ENCODE results near the gene PRKCA. TPM values are rescaled to one million over a fixed set of nuclear protein-coding genes. Genes with fewer than 3 reads are reported as not detected.

PRKCA gene
- total RNA-seq, 1 experiment from 2014 or later = 29.5 TPM

DNA sequence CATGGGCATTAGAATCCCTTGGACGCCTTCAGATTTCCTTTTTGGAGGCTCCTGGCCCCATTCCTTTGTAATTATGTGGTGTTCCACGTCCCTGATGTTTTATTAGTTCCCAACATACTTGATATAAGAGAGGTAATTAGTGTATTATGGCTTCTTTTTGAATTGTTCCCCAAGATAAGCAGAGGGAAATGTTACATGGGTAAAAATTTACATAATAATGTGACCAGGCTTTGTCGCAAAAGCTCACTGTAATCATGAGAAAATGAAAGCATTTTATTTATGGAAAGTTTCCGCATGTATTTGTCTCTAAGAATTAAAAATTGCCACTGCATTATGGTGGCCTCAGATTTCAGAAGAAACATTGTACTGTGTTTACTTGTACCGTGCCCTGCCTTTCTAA lies 177.8 kb downstream of the PRKCA start (continued):
- TF ChIP-seq, protein P1, sequence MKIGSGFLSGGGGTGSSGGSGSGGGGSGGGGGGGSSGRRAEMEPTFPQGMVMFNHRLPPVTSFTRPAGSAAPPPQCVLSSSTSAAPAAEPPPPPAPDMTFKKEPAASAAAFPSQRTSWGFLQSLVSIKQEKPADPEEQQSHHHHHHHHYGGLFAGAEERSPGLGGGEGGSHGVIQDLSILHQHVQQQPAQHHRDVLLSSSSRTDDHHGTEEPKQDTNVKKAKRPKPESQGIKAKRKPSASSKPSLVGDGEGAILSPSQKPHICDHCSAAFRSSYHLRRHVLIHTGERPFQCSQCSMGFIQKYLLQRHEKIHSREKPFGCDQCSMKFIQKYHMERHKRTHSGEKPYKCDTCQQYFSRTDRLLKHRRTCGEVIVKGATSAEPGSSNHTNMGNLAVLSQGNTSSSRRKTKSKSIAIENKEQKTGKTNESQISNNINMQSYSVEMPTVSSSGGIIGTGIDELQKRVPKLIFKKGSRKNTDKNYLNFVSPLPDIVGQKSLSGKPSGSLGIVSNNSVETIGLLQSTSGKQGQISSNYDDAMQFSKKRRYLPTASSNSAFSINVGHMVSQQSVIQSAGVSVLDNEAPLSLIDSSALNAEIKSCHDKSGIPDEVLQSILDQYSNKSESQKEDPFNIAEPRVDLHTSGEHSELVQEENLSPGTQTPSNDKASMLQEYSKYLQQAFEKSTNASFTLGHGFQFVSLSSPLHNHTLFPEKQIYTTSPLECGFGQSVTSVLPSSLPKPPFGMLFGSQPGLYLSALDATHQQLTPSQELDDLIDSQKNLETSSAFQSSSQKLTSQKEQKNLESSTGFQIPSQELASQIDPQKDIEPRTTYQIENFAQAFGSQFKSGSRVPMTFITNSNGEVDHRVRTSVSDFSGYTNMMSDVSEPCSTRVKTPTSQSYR (CRISPR knock-in tag; IDR thresholded peaks at IDR 0.05) = no peak
- TF ChIP-seq ZNF317 (CRISPR knock-in tag; IDR thresholded peaks at IDR 0.05; ENCODE audit: borderline replicate concordance, low read depth) (no peak), TCF7 (CRISPR knock-in tag; IDR thresholded peaks at IDR 0.05; ENCODE audit: low read depth) (no peak), CREM (CRISPR knock-in tag; IDR thresholded peaks at IDR 0.05) (no peak)
- TF ChIP-seq, protein P2, sequence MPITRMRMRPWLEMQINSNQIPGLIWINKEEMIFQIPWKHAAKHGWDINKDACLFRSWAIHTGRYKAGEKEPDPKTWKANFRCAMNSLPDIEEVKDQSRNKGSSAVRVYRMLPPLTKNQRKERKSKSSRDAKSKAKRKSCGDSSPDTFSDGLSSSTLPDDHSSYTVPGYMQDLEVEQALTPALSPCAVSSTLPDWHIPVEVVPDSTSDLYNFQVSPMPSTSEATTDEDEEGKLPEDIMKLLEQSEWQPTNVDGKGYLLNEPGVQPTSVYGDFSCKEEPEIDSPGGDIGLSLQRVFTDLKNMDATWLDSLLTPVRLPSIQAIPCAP (CRISPR knock-in tag; IDR thresholded peaks at IDR 0.05) = no peak

DNA sequence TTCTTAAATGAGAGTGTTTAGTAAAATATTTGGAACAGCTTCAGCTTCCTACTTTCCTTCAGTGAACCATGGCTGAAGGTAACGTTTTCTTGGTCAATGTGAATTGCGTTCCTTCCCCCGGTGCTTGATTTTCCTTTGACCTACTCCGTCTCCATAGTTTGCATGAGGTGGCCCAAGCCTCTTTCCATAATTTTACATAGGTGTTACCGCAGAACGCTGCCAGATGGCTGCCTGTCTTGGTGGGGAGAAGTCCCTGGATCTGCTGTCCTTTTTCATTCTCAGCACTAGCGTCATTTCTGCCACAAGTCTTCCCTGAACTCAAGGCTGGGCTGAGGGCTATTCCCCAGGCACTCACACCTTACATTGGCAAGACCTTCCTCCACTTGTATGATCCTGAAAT lies 178.4 kb downstream of the PRKCA start:
- POLR2A ChIA-PET = no interaction called here
- ATAC-seq = no peak

More for the DNA sequence above, 178.4 kb downstream of the PRKCA start:
- Mint-ChIP-seq H3K36me3 (peaks cover 5% of the 10 kb centered on the region; the same call in 1 of the 2 replicates), H3K4me1 (peaks cover 48% of the 10 kb centered on the region), H3K9me3 (peaks cover 10% of the 10 kb centered on the region), H3K27ac (no peak overlapping the region; the same call in 1 of the 2 replicates), H3K27me3 (ENCODE audit: low read depth) (no peaks in the 10 kb centered on the region), H3K4me3 (no peak overlapping the region)
- TF ChIP-seq, protein P2 (CRISPR knock-in tag; IDR thresholded peaks at IDR 0.05) = no peak
- TF ChIP-seq, protein P3, sequence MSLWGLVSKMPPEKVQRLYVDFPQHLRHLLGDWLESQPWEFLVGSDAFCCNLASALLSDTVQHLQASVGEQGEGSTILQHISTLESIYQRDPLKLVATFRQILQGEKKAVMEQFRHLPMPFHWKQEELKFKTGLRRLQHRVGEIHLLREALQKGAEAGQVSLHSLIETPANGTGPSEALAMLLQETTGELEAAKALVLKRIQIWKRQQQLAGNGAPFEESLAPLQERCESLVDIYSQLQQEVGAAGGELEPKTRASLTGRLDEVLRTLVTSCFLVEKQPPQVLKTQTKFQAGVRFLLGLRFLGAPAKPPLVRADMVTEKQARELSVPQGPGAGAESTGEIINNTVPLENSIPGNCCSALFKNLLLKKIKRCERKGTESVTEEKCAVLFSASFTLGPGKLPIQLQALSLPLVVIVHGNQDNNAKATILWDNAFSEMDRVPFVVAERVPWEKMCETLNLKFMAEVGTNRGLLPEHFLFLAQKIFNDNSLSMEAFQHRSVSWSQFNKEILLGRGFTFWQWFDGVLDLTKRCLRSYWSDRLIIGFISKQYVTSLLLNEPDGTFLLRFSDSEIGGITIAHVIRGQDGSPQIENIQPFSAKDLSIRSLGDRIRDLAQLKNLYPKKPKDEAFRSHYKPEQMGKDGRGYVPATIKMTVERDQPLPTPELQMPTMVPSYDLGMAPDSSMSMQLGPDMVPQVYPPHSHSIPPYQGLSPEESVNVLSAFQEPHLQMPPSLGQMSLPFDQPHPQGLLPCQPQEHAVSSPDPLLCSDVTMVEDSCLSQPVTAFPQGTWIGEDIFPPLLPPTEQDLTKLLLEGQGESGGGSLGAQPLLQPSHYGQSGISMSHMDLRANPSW (CRISPR knock-in tag; conservative IDR thresholded peaks at IDR 0.05; ENCODE audit: low read depth) = no peak
- TF ChIP-seq ZNF121 (CRISPR knock-in tag; IDR thresholded peaks at IDR 0.05) (no peak), SOX15 (CRISPR knock-in tag; IDR thresholded peaks at IDR 0.05) (no peak), ZNF232 (CRISPR knock-in tag; IDR thresholded peaks at IDR 0.05) (no peak), ESRRA (CRISPR knock-in tag; IDR thresholded peaks at IDR 0.05; ENCODE audit: borderline replicate concordance) (no peak), ZNF423 (CRISPR knock-in tag; IDR thresholded peaks at IDR 0.05) (no peak)
- TF ChIP-seq, protein P4, sequence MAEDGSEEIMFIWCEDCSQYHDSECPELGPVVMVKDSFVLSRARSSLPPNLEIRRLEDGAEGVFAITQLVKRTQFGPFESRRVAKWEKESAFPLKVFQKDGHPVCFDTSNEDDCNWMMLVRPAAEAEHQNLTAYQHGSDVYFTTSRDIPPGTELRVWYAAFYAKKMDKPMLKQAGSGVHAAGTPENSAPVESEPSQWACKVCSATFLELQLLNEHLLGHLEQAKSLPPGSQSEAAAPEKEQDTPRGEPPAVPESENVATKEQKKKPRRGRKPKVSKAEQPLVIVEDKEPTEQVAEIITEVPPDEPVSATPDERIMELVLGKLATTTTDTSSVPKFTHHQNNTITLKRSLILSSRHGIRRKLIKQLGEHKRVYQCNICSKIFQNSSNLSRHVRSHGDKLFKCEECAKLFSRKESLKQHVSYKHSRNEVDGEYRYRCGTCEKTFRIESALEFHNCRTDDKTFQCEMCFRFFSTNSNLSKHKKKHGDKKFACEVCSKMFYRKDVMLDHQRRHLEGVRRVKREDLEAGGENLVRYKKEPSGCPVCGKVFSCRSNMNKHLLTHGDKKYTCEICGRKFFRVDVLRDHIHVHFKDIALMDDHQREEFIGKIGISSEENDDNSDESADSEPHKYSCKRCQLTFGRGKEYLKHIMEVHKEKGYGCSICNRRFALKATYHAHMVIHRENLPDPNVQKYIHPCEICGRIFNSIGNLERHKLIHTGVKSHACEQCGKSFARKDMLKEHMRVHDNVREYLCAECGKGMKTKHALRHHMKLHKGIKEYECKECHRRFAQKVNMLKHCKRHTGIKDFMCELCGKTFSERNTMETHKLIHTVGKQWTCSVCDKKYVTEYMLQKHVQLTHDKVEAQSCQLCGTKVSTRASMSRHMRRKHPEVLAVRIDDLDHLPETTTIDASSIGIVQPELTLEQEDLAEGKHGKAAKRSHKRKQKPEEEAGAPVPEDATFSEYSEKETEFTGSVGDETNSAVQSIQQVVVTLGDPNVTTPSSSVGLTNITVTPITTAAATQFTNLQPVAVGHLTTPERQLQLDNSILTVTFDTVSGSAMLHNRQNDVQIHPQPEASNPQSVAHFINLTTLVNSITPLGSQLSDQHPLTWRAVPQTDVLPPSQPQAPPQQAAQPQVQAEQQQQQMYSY (CRISPR knock-in tag; IDR thresholded peaks at IDR 0.05) = no peak
- TF ChIP-seq, protein P1 (CRISPR knock-in tag; IDR thresholded peaks at IDR 0.05) = no peak
- TF ChIP-seq, protein P5, sequence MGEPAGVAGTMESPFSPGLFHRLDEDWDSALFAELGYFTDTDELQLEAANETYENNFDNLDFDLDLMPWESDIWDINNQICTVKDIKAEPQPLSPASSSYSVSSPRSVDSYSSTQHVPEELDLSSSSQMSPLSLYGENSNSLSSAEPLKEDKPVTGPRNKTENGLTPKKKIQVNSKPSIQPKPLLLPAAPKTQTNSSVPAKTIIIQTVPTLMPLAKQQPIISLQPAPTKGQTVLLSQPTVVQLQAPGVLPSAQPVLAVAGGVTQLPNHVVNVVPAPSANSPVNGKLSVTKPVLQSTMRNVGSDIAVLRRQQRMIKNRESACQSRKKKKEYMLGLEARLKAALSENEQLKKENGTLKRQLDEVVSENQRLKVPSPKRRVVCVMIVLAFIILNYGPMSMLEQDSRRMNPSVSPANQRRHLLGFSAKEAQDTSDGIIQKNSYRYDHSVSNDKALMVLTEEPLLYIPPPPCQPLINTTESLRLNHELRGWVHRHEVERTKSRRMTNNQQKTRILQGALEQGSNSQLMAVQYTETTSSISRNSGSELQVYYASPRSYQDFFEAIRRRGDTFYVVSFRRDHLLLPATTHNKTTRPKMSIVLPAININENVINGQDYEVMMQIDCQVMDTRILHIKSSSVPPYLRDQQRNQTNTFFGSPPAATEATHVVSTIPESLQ (CRISPR knock-in tag; IDR thresholded peaks at IDR 0.05) = no peak
- TF ChIP-seq, protein P6, sequence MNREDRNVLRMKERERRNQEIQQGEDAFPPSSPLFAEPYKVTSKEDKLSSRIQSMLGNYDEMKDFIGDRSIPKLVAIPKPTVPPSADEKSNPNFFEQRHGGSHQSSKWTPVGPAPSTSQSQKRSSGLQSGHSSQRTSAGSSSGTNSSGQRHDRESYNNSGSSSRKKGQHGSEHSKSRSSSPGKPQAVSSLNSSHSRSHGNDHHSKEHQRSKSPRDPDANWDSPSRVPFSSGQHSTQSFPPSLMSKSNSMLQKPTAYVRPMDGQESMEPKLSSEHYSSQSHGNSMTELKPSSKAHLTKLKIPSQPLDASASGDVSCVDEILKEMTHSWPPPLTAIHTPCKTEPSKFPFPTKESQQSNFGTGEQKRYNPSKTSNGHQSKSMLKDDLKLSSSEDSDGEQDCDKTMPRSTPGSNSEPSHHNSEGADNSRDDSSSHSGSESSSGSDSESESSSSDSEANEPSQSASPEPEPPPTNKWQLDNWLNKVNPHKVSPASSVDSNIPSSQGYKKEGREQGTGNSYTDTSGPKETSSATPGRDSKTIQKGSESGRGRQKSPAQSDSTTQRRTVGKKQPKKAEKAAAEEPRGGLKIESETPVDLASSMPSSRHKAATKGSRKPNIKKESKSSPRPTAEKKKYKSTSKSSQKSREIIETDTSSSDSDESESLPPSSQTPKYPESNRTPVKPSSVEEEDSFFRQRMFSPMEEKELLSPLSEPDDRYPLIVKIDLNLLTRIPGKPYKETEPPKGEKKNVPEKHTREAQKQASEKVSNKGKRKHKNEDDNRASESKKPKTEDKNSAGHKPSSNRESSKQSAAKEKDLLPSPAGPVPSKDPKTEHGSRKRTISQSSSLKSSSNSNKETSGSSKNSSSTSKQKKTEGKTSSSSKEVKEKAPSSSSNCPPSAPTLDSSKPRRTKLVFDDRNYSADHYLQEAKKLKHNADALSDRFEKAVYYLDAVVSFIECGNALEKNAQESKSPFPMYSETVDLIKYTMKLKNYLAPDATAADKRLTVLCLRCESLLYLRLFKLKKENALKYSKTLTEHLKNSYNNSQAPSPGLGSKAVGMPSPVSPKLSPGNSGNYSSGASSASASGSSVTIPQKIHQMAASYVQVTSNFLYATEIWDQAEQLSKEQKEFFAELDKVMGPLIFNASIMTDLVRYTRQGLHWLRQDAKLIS (CRISPR knock-in tag; IDR thresholded peaks at IDR 0.05; ENCODE audit: borderline replicate concordance) = no peak
- CTCF ChIA-PET = interaction anchor here (0.6 to 1.8 kb wide), 7 partner anchors 11 to 279 kb away, joined by 3 to 8 read pairs (median 4); no protein-coding TSS in a partner anchor
- DNase-seq (ENCODE audit: low spot score) = no peak

Data from WTC11 (cell line).